Uterus (tissue), 2 donors: ENCODE data around the gene MCUB.

Experiments
- POLR2A ChIP-seq, 2 donors: fragments of 450-650 bp; IDR thresholded peaks; one replicate each; pipeline ENCODE4 v1.6.1; 2016; ENCODE audit warnings: antibody characterized with exemption in 2 of 2, mild to moderate bottlenecking in 1 of 2, moderate library complexity in 1 of 2
- TF ChIP-seq, protein P1 (sequence below), 4 experiments: fragments of 200-600 bp in 2 of 4; fragments of 450-650 bp in 2 of 4; sonication (generic) in 2 of 4; IDR thresholded peaks; one replicate each; pipeline ENCODE4 v1.5.1; 2016 to 2019; ENCODE audit warnings: antibody characterized with exemption in 4 of 4, mild to moderate bottlenecking in 2 of 4, moderate library complexity in 1 of 4

- TF ChIP-seq POLR2A (IDR thresholded peaks at IDR 0.05), result no peak
- TF ChIP-seq, protein P1, sequence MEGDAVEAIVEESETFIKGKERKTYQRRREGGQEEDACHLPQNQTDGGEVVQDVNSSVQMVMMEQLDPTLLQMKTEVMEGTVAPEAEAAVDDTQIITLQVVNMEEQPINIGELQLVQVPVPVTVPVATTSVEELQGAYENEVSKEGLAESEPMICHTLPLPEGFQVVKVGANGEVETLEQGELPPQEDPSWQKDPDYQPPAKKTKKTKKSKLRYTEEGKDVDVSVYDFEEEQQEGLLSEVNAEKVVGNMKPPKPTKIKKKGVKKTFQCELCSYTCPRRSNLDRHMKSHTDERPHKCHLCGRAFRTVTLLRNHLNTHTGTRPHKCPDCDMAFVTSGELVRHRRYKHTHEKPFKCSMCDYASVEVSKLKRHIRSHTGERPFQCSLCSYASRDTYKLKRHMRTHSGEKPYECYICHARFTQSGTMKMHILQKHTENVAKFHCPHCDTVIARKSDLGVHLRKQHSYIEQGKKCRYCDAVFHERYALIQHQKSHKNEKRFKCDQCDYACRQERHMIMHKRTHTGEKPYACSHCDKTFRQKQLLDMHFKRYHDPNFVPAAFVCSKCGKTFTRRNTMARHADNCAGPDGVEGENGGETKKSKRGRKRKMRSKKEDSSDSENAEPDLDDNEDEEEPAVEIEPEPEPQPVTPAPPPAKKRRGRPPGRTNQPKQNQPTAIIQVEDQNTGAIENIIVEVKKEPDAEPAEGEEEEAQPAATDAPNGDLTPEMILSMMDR (IDR thresholded peaks at IDR 0.05), result no peak
Observed at GRCh38 chr4:109662771-109663170, 102.7 kb downstream of the MCUB start.
